ENCODE results near the gene PLCB1. TPM values are rescaled to one million over a fixed set of nuclear protein-coding genes. Genes with fewer than 3 reads are reported as not detected.

The PLCB1 gene
- total RNA-seq, 1 experiment from 2014 or later: 11.3 TPM

DNA sequence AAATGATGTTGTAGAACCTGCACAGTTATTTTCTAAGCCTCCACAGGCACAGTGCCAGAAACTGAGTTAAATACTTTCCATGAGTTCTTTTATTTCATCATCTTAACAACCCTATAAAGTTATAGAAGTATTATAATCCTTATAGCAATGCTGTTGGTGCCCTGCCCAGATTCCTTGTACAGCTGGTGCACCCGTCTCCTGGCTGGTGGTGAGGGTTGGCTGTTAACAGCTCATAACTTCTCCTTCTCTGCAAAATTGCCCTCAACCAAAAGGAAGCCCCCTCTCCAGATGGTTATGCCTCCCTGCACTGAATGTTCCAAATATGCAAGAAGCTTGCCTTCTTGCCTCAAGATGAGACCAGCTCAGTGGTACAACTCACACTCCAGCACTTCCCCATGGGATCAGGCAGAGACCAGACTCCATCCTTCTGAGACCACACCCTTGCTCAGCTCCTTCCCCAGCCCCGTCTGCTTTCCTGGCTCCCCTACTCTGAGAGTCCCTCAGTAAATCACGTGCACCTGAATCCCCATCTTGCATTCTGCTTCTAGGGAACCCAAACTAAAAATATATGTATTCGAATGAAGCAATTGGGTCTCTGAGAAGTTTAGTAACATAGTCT, 632.4 kb downstream of the PLCB1 start (continued):
- TF ChIP-seq, protein P1, sequence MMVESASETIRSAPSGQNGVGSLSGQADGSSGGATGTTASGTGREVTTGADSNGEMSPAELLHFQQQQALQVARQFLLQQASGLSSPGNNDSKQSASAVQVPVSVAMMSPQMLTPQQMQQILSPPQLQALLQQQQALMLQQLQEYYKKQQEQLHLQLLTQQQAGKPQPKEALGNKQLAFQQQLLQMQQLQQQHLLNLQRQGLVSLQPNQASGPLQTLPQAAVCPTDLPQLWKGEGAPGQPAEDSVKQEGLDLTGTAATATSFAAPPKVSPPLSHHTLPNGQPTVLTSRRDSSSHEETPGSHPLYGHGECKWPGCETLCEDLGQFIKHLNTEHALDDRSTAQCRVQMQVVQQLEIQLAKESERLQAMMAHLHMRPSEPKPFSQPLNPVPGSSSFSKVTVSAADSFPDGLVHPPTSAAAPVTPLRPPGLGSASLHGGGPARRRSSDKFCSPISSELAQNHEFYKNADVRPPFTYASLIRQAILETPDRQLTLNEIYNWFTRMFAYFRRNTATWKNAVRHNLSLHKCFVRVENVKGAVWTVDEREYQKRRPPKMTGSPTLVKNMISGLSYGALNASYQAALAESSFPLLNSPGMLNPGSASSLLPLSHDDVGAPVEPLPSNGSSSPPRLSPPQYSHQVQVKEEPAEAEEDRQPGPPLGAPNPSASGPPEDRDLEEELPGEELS (CRISPR knock-in tag; IDR thresholded peaks at IDR 0.05): no peak
- TF ChIP-seq JUN (CRISPR knock-in tag; IDR thresholded peaks at IDR 0.05) (no peak), SMAD4 (CRISPR knock-in tag; IDR thresholded peaks at IDR 0.05) (no peak), ETV6 (CRISPR knock-in tag; IDR thresholded peaks at IDR 0.05) (no peak), IRF2 (CRISPR knock-in tag; IDR thresholded peaks at IDR 0.05; ENCODE audit: borderline replicate concordance, low read depth) (no peak), NR2C2 (CRISPR knock-in tag; IDR thresholded peaks at IDR 0.05) (no peak), TEAD1 (CRISPR knock-in tag; IDR thresholded peaks at IDR 0.05) (no peak)

DNA sequence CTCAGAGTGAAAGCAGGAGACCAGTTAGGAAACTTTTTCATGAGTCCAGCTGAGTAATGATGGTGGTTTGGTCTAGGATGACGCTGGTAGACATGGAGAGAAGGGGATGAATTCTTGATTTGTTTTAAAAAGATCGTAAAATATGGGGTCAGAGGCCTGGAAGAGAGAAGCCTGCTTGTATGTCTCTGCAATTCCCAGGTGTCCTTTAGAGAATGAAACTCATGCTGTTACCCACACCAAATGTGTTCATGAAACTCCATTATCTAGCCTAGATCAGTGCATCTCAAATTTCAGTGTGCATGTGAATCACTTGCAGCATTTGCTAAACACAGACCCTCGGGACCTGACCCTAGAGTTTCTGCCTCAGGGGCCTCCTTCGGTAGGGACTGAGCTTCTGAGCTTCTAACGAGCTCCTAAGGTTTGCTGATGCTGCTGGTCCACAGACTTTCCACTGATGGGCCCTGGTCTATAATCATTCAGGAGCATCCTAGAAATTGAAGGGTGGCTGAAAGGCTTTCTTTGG, 634.9 kb downstream of the PLCB1 start:
- 0 out of 2 replicates have a peak overlapping the region, but pooled peaks have one; percentile 4 for H3K27ac Mint-ChIP-seq
- DNase-seq (ENCODE audit: low spot score) (no peak), ATAC-seq (no peak)
- no peaks in the 10 kb centered on the region for H3K27me3 Mint-ChIP-seq (ENCODE audit: low read depth)
- POLR2A ChIA-PET: no interaction called here
- H3K4me1 Mint-ChIP-seq: no peaks in the 10 kb centered on the region
- peaks cover 3% of the 10 kb centered on the region for H3K36me3 Mint-ChIP-seq
- no peaks in the 10 kb centered on the region for H3K9me3 Mint-ChIP-seq
- H3K4me3 Mint-ChIP-seq: no peak overlapping the region
- TF ChIP-seq, protein P2, sequence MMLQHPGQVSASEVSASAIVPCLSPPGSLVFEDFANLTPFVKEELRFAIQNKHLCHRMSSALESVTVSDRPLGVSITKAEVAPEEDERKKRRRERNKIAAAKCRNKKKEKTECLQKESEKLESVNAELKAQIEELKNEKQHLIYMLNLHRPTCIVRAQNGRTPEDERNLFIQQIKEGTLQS (CRISPR knock-in tag; conservative IDR thresholded peaks at IDR 0.05): no peak
- TF ChIP-seq, protein P3, sequence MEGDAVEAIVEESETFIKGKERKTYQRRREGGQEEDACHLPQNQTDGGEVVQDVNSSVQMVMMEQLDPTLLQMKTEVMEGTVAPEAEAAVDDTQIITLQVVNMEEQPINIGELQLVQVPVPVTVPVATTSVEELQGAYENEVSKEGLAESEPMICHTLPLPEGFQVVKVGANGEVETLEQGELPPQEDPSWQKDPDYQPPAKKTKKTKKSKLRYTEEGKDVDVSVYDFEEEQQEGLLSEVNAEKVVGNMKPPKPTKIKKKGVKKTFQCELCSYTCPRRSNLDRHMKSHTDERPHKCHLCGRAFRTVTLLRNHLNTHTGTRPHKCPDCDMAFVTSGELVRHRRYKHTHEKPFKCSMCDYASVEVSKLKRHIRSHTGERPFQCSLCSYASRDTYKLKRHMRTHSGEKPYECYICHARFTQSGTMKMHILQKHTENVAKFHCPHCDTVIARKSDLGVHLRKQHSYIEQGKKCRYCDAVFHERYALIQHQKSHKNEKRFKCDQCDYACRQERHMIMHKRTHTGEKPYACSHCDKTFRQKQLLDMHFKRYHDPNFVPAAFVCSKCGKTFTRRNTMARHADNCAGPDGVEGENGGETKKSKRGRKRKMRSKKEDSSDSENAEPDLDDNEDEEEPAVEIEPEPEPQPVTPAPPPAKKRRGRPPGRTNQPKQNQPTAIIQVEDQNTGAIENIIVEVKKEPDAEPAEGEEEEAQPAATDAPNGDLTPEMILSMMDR (IDR thresholded peaks at IDR 0.05): no peak
- TF ChIP-seq FOXJ3 (CRISPR knock-in tag; IDR thresholded peaks at IDR 0.05; ENCODE audit: borderline replicate concordance) (no peak), ZBTB21 (CRISPR knock-in tag; IDR thresholded peaks at IDR 0.05; ENCODE audit: borderline replicate concordance) (no peak), SOX15 (CRISPR knock-in tag; IDR thresholded peaks at IDR 0.05) (no peak), ETV6 (CRISPR knock-in tag; IDR thresholded peaks at IDR 0.05) (no peak), NR1H2 (CRISPR knock-in tag; IDR thresholded peaks at IDR 0.05) (no peak), GRHL2 (CRISPR knock-in tag; IDR thresholded peaks at IDR 0.05; ENCODE audit: insufficient replicate concordance, severe bottlenecking) (no peak), ZNF219 (CRISPR knock-in tag; IDR thresholded peaks at IDR 0.05; ENCODE audit: borderline replicate concordance) (no peak), CREM (CRISPR knock-in tag; IDR thresholded peaks at IDR 0.05) (no peak), TEAD4 (CRISPR knock-in tag; IDR thresholded peaks at IDR 0.05) (no peak), RORB (CRISPR knock-in tag; IDR thresholded peaks at IDR 0.05) (no peak)
- TF ChIP-seq, protein P4, sequence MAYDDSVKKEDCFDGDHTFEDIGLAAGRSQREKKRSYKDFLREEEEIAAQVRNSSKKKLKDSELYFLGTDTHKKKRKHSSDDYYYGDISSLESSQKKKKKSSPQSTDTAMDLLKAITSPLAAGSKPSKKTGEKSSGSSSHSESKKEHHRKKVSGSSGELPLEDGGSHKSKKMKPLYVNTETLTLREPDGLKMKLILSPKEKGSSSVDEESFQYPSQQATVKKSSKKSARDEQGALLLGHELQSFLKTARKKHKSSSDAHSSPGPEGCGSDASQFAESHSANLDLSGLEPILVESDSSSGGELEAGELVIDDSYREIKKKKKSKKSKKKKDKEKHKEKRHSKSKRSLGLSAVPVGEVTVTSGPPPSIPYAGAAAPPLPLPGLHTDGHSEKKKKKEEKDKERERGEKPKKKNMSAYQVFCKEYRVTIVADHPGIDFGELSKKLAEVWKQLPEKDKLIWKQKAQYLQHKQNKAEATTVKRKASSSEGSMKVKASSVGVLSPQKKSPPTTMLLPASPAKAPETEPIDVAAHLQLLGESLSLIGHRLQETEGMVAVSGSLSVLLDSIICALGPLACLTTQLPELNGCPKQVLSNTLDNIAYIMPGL (CRISPR knock-in tag; IDR thresholded peaks at IDR 0.05): no peak
- TF ChIP-seq, protein P5, sequence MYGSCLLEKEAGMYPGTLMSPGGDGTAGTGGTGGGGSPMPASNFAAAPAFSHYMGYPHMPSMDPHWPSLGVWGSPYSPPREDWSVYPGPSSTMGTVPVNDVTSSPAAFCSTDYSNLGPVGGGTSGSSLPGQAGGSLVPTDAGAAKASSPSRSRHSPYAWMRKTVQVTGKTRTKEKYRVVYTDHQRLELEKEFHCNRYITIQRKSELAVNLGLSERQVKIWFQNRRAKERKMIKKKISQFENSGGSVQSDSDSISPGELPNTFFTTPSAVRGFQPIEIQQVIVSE (CRISPR knock-in tag; IDR thresholded peaks at IDR 0.05; ENCODE audit: borderline replicate concordance): no peak
- TF ChIP-seq, protein P6, sequence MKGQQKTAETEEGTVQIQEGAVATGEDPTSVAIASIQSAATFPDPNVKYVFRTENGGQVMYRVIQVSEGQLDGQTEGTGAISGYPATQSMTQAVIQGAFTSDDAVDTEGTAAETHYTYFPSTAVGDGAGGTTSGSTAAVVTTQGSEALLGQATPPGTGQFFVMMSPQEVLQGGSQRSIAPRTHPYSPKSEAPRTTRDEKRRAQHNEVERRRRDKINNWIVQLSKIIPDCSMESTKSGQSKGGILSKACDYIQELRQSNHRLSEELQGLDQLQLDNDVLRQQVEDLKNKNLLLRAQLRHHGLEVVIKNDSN (CRISPR knock-in tag; IDR thresholded peaks at IDR 0.05): no peak
- TF ChIP-seq, protein P7, sequence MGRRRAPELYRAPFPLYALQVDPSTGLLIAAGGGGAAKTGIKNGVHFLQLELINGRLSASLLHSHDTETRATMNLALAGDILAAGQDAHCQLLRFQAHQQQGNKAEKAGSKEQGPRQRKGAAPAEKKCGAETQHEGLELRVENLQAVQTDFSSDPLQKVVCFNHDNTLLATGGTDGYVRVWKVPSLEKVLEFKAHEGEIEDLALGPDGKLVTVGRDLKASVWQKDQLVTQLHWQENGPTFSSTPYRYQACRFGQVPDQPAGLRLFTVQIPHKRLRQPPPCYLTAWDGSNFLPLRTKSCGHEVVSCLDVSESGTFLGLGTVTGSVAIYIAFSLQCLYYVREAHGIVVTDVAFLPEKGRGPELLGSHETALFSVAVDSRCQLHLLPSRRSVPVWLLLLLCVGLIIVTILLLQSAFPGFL (CRISPR knock-in tag; IDR thresholded peaks at IDR 0.05; ENCODE audit: borderline replicate concordance): no peak
- TF ChIP-seq, protein P8, sequence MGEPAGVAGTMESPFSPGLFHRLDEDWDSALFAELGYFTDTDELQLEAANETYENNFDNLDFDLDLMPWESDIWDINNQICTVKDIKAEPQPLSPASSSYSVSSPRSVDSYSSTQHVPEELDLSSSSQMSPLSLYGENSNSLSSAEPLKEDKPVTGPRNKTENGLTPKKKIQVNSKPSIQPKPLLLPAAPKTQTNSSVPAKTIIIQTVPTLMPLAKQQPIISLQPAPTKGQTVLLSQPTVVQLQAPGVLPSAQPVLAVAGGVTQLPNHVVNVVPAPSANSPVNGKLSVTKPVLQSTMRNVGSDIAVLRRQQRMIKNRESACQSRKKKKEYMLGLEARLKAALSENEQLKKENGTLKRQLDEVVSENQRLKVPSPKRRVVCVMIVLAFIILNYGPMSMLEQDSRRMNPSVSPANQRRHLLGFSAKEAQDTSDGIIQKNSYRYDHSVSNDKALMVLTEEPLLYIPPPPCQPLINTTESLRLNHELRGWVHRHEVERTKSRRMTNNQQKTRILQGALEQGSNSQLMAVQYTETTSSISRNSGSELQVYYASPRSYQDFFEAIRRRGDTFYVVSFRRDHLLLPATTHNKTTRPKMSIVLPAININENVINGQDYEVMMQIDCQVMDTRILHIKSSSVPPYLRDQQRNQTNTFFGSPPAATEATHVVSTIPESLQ (CRISPR knock-in tag; IDR thresholded peaks at IDR 0.05): no peak
- CTCF ChIA-PET: no interaction called here

Measured in WTC11 (cell line).